Endothelial cell of umbilical vein (primary cell): Measurements from ENCODE around the gene RFX1. TPM values are rescaled to one million over a fixed set of nuclear protein-coding genes. Genes with fewer than 3 reads are reported as not detected.

Experiments used
- BruUV-seq: library from RNA; stranded (reverse); fragments of 400-500 nt; replicated peaks from 2 replicates; lab custom pipeline; 2021; lab: Mats Ljungman, UMichigan
- CTCF ChIA-PET: fragments of 300-600, 350-600 bp; sonication (Branson Sonifier 250); formaldehyde crosslinking; loops from one replicate; lab custom pipeline; 2021; ENCODE audit warnings: antibody characterized with exemption, inconsistent platforms; lab: Charles Lee
- POLR2A ChIA-PET: fragments of 300-600, 350-600 bp; sonication (Branson Sonifier 250); formaldehyde crosslinking; loops from one replicate; lab custom pipeline; 2021; ENCODE audit warnings: antibody characterized with exemption, inconsistent platforms; lab: Charles Lee
- DNase-seq: peaks from one replicate; pipeline ENCODE4 v3.0.0-alpha.2; 2011; ENCODE audit warnings: low read depth, low spot score
- FAIRE-seq: peaks from 2 replicates; lab custom pipeline; 2011; peaks lifted over from hg19 to GRCh38; lab: Jason Lieb, UNC
- H2AFZ ChIP-seq: 2 replicates; pipeline ENCODE4 v1.6.0; 2012; ENCODE audit warnings: low read depth, low read length, control low read depth, inconsistent platforms
- H3K27ac ChIP-seq: 2 replicates; pipeline ENCODE4 v1.5.1; 2011; ENCODE audit warnings: low read depth, mild to moderate bottlenecking, control low read depth, low read length, moderate library complexity; ENCODE audit not compliant: insufficient read depth
- H3K27me3 ChIP-seq, 2 experiments: 2 replicates each; pipeline versions ENCODE4 v1.6.0 to v1.6.1; 2011; ENCODE audit warnings: low read length in 2 of 2, mixed read lengths in 1 of 2; ENCODE audit not compliant: control insufficient read depth in 2 of 2, insufficient read depth in 2 of 2
- H3K36me3 ChIP-seq, 2 experiments: 2 replicates in 1 of 2; 3 replicates in 1 of 2; pipeline ENCODE4 v1.5.1; 2011; ENCODE audit warnings: low read length in 2 of 2, mild to moderate bottlenecking in 1 of 2, moderate library complexity in 1 of 2; ENCODE audit not compliant: control insufficient read depth in 2 of 2, insufficient read depth in 2 of 2; ENCODE audit errors: extremely low read depth in 1 of 2
- H3K4me1 ChIP-seq: 3 replicates; pipeline ENCODE4 v1.5.1; 2011; ENCODE audit warnings: mild to moderate bottlenecking, low read length; ENCODE audit not compliant: control insufficient read depth, insufficient read depth; ENCODE audit errors: extremely low read depth
- H3K4me2 ChIP-seq: 2 replicates; pipeline ENCODE4 v1.6.1; 2011; ENCODE audit warnings: low read length, control low read depth, mixed read lengths; ENCODE audit not compliant: insufficient read depth
- H3K4me3 ChIP-seq, 3 experiments: fragments of 200-600 bp in 1 of 3; sonication (generic), shearing (Covaris generic) in 1 of 3; replicated peaks in 1 of 3; 2 replicates each; pipeline ENCODE4 v1.5.1; 2011 to 2016; ENCODE audit warnings: control low read depth in 3 of 3, low read length in 3 of 3, mild to moderate bottlenecking in 2 of 3, inconsistent platforms in 1 of 3, low read depth in 1 of 3, moderate library complexity in 1 of 3; ENCODE audit not compliant: insufficient read depth in 1 of 3
- H3K79me2 ChIP-seq: 2 replicates; pipeline ENCODE4 v1.6.0; 2012; ENCODE audit warnings: low read length, inconsistent platforms; ENCODE audit not compliant: control insufficient read depth, insufficient read depth
- H3K9ac ChIP-seq: replicated peaks from 2 replicates; pipeline ENCODE3; 2011; ENCODE audit warnings: low read length, control low read depth; ENCODE audit not compliant: insufficient read depth; ENCODE audit errors: extremely low read depth
- H3K9me1 ChIP-seq: replicated peaks from 3 replicates; pipeline ENCODE4 v1.6.0; 2011; ENCODE audit warnings: mild to moderate bottlenecking, low read length; ENCODE audit not compliant: control insufficient read depth, insufficient read depth; ENCODE audit errors: extremely low read depth
- H3K9me3 ChIP-seq: replicated peaks from 2 replicates; pipeline ENCODE4 v1.5.1; 2012; ENCODE audit warnings: low read length, inconsistent platforms; ENCODE audit not compliant: control insufficient read depth, insufficient read depth
- H4K20me1 ChIP-seq: replicated peaks from 2 replicates; pipeline ENCODE3; 2011; ENCODE audit warnings: mild to moderate bottlenecking, low read length; ENCODE audit not compliant: control insufficient read depth, insufficient read depth; ENCODE audit errors: extremely low read depth
- CTCF ChIP-seq, 2 donors: IDR thresholded peaks; 1 replicate in 1 of 2; 2 replicates in 1 of 2; pipeline ENCODE4 v1.5.1; 2011; ENCODE audit warnings: low read length in 2 of 2, mild to moderate bottlenecking in 2 of 2, moderate library complexity in 2 of 2, control low read depth in 1 of 2, inconsistent platforms in 1 of 2, low read depth in 1 of 2; ENCODE audit not compliant: insufficient read depth in 1 of 2; ENCODE audit errors: extremely low read depth in 1 of 2
- EZH2 ChIP-seq: IDR thresholded peaks from 2 replicates; pipeline ENCODE4 v1.6.1; 2012; ENCODE audit warnings: borderline replicate concordance, low read depth, mild to moderate bottlenecking, moderate library complexity, low read length, inconsistent platforms; ENCODE audit not compliant: severe bottlenecking
- FOS ChIP-seq: IDR thresholded peaks from 2 replicates; pipeline ENCODE4 v1.6.1; 2011; ENCODE audit warnings: mild to moderate bottlenecking, low read length, moderate library complexity, borderline replicate concordance; ENCODE audit not compliant: insufficient read depth
- GATA2 ChIP-seq: IDR thresholded peaks from 2 replicates; pipeline ENCODE4 v1.7.0; 2011; ENCODE audit warnings: low read depth, mild to moderate bottlenecking, moderate library complexity, mixed read lengths, low read length; ENCODE audit not compliant: insufficient read length, insufficient read depth
- JUN ChIP-seq: IDR thresholded peaks from 2 replicates; pipeline ENCODE4 v1.6.1; 2011; ENCODE audit warnings: borderline replicate concordance, low read depth; ENCODE audit not compliant: insufficient read length, insufficient read depth
- MAX ChIP-seq: IDR thresholded peaks from 2 replicates; pipeline ENCODE4 v1.6.1; 2011; ENCODE audit not compliant: insufficient read depth, insufficient read length
- MYC ChIP-seq: IDR thresholded peaks from one replicate; pipeline ENCODE4 v1.6.1; 2011; ENCODE audit warnings: mild to moderate bottlenecking, low read depth, low read length
- POLR2A ChIP-seq: IDR thresholded peaks from 2 replicates; pipeline ENCODE4 v1.6.1; 2012; ENCODE audit warnings: low read depth, mild to moderate bottlenecking, control low read depth, low read length
- POLR2AphosphoS5 ChIP-seq: IDR thresholded peaks from 2 replicates; pipeline ENCODE4 v1.6.1; 2012; ENCODE audit warnings: low read depth, mild to moderate bottlenecking, control low read depth, low read length, moderate library complexity; ENCODE audit not compliant: insufficient read depth
- dilution Hi-C: fragments of 300-500 bp; cut with MboI; formaldehyde crosslinking; loops from one replicate; pipeline ENCODE4 v1.15.0; 2019; ENCODE audit warnings: low sequenced_read_pairs; ENCODE audit not compliant: extremely low pct_ligation_motif_present
- intact Hi-C: fragments of 100-400 bp; cut with micrococcal nuclease; formaldehyde crosslinking; loops from one replicate; pipeline ENCODE4 v1.10.0; 2022
- polyA plus RNA-seq, 4 experiments: library from polyadenylated mRNA; depleted of rRNA in 3 of 4; stranded (reverse) in 3 of 4; unstranded in 1 of 4; fragments of >200 nt; gene quantifications; 2 replicates each; pipeline versions ENCODE4 v1.2.1 to v1.2.3, GENCODE V29; 2011 to 2012; ENCODE audit warnings: missing spikeins in 1 of 4
- total RNA-seq: library from RNA; stranded (reverse); gene quantifications from 2 replicates; pipeline ENCODE4 v1.2.3, GENCODE V29; 2021

The RFX1 gene
- total and polyA plus RNA-seq, 2 donors (not counting 3 experiments of a cell fraction or from before 2014, with no cell fraction given), result 2.3 to 14.7 TPM

GRCh38 chr19:13999085-13999484 is 7.0 kb downstream of the RFX1 start:
- Histone ChIP-seq H3K36me3 (peaks cover 0 to 7% of the 10 kb centered on the region in 2 experiments), H3K9me3 (no peaks in the 10 kb centered on the region), H3K4me3 (no peak overlapping the region), H3K9ac (no peak overlapping the region), H3K27ac (no peak overlapping the region), H3K4me2 (no peak overlapping the region), H3K79me2 (peaks cover 5% of the 10 kb centered on the region), H3K27me3 (no peaks in the 10 kb centered on the region), H3K4me1 (peaks cover 4% of the 10 kb centered on the region), H3K9me1 (no peaks in the 10 kb centered on the region), H2AFZ (no peak overlapping the region), H4K20me1 (no peaks in the 10 kb centered on the region)
- ChIA-PET CTCF (interaction anchor here (1.0 to 1.2 kb wide), 3 partner anchors 12 to 43 kb away, joined by 3 to 4 read pairs (median 3); partner anchors contain the start of gene IL27RA), POLR2A (no interaction called here)
- no peak for DNase-seq
- BruUV-seq, result no TSS peak
- no peak for FAIRE-seq
- no peak for TF ChIP-seq FOS
- intact Hi-C loops, result no loop called here
- dilution Hi-C loops, result no loop called here

- Histone ChIP-seq H3K4me2 (no peak overlapping the region), H3K9me3 (no peaks in the 10 kb centered on the region), H3K9me1 (no peaks in the 10 kb centered on the region), H3K27ac (no peak overlapping the region), H3K9ac (no peak overlapping the region), H3K4me3 (no peak overlapping the region), H4K20me1 (no peaks in the 10 kb centered on the region), H3K36me3 (peaks cover 0 to 7% of the 10 kb centered on the region in 2 experiments), H3K79me2 (peaks cover 5% of the 10 kb centered on the region), H3K27me3 (no peaks in the 10 kb centered on the region), H3K4me1 (peaks cover 3% of the 10 kb centered on the region), H2AFZ (no peak overlapping the region)
- POLR2A ChIA-PET, result interaction anchor here (1.6 kb wide), 1 partner anchor 8 kb away, joined by 4 read pairs; the partner anchor contains the start of gene RFX1
- TF ChIP-seq MYC (no peak), EZH2 (no peak), FOS (no peak), JUN (no peak), MAX (no peak), POLR2A (no peak), CTCF (IDR thresholded peaks at IDR 0.05; ENCODE audit: extremely low read depth in 1 of 2, insufficient read depth in 1 of 2, low read depth in 1 of 2, low read length in 2 of 2) (no peak), POLR2AphosphoS5 (no peak), GATA2 (no peak)
- no TSS peak for BruUV-seq
- CTCF ChIA-PET, result interaction anchor here (1.0 to 1.2 kb wide), 4 partner anchors 11 to 61 kb away, joined by 3 to 4 read pairs (median 4); partner anchors contain the start of gene IL27RA
- FAIRE-seq (no peak), DNase-seq (no peak)
- intact Hi-C loops (no loop called here), dilution Hi-C loops (no loop called here)
These were observed 7.7 kb downstream of the RFX1 start for GRCh38 chr19:13998426-13998825.
